Smooth muscle cell (in vitro differentiated cells): Measurements from ENCODE around the gene ZNF221. TPM values are rescaled to one million over a fixed set of nuclear protein-coding genes. Genes with fewer than 3 reads are reported as not detected.

Experiments used
- DNase-seq: peaks from one replicate; lab custom pipeline; 2025; ENCODE audit not compliant: unreplicated experiment; lab: John Stamatoyannopoulos, UW
- H2AFZ ChIP-seq: fragments of 200-600 bp; sonication (generic); 2 replicates; pipeline ENCODE4 v1.6.0; 2016; ENCODE audit warnings: antibody characterized with exemption, low read depth, mild to moderate bottlenecking
- H3F3A ChIP-seq: fragments of 200-600 bp; sonication (generic); 2 replicates; pipeline ENCODE4 v1.6.0; 2017; ENCODE audit warnings: antibody characterized with exemption, low read depth
- H3K27ac ChIP-seq: fragments of 200-600 bp; sonication (generic); 2 replicates; pipeline ENCODE4 v1.5.1; 2016; ENCODE audit warnings: low read depth, mild to moderate bottlenecking
- H3K27me3 ChIP-seq: fragments of 200-600 bp; sonication (generic); 2 replicates; pipeline ENCODE4 v1.6.1; 2016; ENCODE audit warnings: low read depth, mild to moderate bottlenecking
- H3K36me3 ChIP-seq: fragments of 200-600 bp; sonication (generic); 2 replicates; pipeline ENCODE4 v1.5.1; 2016; ENCODE audit warnings: low read depth
- H3K4me1 ChIP-seq: fragments of 200-600 bp; sonication (generic); 2 replicates; pipeline ENCODE4 v1.5.1; 2016; ENCODE audit warnings: low read depth
- H3K4me2 ChIP-seq: fragments of 200-600 bp; sonication (generic); 2 replicates; pipeline ENCODE4 v1.6.0; 2016; ENCODE audit warnings: mild to moderate bottlenecking
- H3K4me3 ChIP-seq: fragments of 200-600 bp; sonication (generic); 2 replicates; pipeline ENCODE4 v1.5.1; 2016; ENCODE audit warnings: mild to moderate bottlenecking
- H3K79me2 ChIP-seq: fragments of 200-600 bp; sonication (generic); 2 replicates; pipeline ENCODE4 v1.6.0; 2016; ENCODE audit warnings: low read depth, mild to moderate bottlenecking
- H3K9ac ChIP-seq: fragments of 200-600 bp; sonication (generic); 2 replicates; pipeline ENCODE4 v1.6.0; 2016; ENCODE audit warnings: low read depth
- H3K9me3 ChIP-seq: fragments of 200-600 bp; sonication (generic); replicated peaks from 2 replicates; pipeline ENCODE4 v1.5.1; 2016; ENCODE audit warnings: low read depth
- H4K20me1 ChIP-seq: fragments of 200-600 bp; sonication (generic); 2 replicates; pipeline ENCODE4 v1.6.0; 2016; ENCODE audit warnings: low read depth
- WGBS: methylation state at CpG from one replicate; pipeline ENCODE4 v1.1.7; 2016; ENCODE audit warnings: low lambda C conversion rate; 5-methylcytosine and 5-hydroxymethylcytosine counted together
- polyA plus RNA-seq: library from polyadenylated mRNA; unstranded; fragments of >200 nt; fragmentation: Nextera tagmentation; extraction: Ambion mirVana; gene quantifications from 2 replicates; pipeline ENCODE4 v1.2.1, GENCODE V29; 2016
- total RNA-seq: library from RNA; depleted of rRNA; stranded (reverse); fragments of >200 nt; gene quantifications from 2 replicates; pipeline ENCODE4 v1.2.3, GENCODE V29; 2014
- TF ChIP-seq, protein P1 (sequence below): fragments of 200-600 bp; sonication (generic); IDR thresholded peaks from 2 replicates; pipeline ENCODE4 v1.5.1; 2017; ENCODE audit warnings: borderline replicate concordance, mild to moderate bottlenecking, antibody characterized with exemption; ENCODE audit not compliant: insufficient read depth, poor library complexity, severe bottlenecking

The ZNF221 gene
- total and polyA plus RNA-seq, 2 experiments from 2014 or later = 1.3 to 6.6 TPM

GRCh38 chr19:43956827-43957226 lies 5.8 kb downstream of the ZNF221 start:
- WGBS = 96% methylated on average over 3 of the region's 3 CpGs

GRCh38 chr19:43957891-43958290 lies 6.9 kb downstream of the ZNF221 start:
- no peak overlapping the region for H3K4me2 ChIP-seq
- WGBS = 96% methylated on average over 3 of the region's 3 CpGs

More at GRCh38 chr19:43956827-43957226, 5.8 kb downstream of the ZNF221 start:
- Histone ChIP-seq H3K79me2 (peaks cover 9% of the 10 kb centered on the region), H3K27ac (no peak overlapping the region), H3K36me3 (peaks cover 7% of the 10 kb centered on the region), H4K20me1 (no peaks in the 10 kb centered on the region), H3K4me3 (no peak overlapping the region), H3K27me3 (no peaks in the 10 kb centered on the region), H3K9me3 (no peaks in the 10 kb centered on the region), H3K4me2 (no peak overlapping the region), H3K4me1 (no peaks in the 10 kb centered on the region), H2AFZ (no peak overlapping the region), H3F3A (no peaks in the 10 kb centered on the region), H3K9ac (no peak overlapping the region)
- TF ChIP-seq, protein P1, sequence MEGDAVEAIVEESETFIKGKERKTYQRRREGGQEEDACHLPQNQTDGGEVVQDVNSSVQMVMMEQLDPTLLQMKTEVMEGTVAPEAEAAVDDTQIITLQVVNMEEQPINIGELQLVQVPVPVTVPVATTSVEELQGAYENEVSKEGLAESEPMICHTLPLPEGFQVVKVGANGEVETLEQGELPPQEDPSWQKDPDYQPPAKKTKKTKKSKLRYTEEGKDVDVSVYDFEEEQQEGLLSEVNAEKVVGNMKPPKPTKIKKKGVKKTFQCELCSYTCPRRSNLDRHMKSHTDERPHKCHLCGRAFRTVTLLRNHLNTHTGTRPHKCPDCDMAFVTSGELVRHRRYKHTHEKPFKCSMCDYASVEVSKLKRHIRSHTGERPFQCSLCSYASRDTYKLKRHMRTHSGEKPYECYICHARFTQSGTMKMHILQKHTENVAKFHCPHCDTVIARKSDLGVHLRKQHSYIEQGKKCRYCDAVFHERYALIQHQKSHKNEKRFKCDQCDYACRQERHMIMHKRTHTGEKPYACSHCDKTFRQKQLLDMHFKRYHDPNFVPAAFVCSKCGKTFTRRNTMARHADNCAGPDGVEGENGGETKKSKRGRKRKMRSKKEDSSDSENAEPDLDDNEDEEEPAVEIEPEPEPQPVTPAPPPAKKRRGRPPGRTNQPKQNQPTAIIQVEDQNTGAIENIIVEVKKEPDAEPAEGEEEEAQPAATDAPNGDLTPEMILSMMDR = no peak
- DNase-seq = no peak

GRCh38 chr19:43960411-43960810 lies 9.4 kb downstream of the ZNF221 start:
- H3K4me2 ChIP-seq = no peak overlapping the region
- peaks cover 23% of the 10 kb centered on the region for H3K9me3 ChIP-seq
- DNase-seq = no peak
- no peak overlapping the region for H3K9ac ChIP-seq
- no peak overlapping the region for H2AFZ ChIP-seq
- H4K20me1 ChIP-seq = no peaks in the 10 kb centered on the region
- H3K79me2 ChIP-seq = peaks cover 4% of the 10 kb centered on the region
- H3F3A ChIP-seq = no peaks in the 10 kb centered on the region
- peaks cover 41% of the 10 kb centered on the region for H3K36me3 ChIP-seq
- WGBS = 71% methylated on average over 4 of the region's 4 CpGs
- no peak overlapping the region for H3K27ac ChIP-seq
- no peaks in the 10 kb centered on the region for H3K27me3 ChIP-seq
- H3K4me3 ChIP-seq = no peak overlapping the region
- H3K4me1 ChIP-seq = no peaks in the 10 kb centered on the region
- TF ChIP-seq, protein P1 = no peak

More at GRCh38 chr19:43957891-43958290, 6.9 kb downstream of the ZNF221 start:
- H3K4me3 ChIP-seq = no peak overlapping the region
- H3K79me2 ChIP-seq = peaks cover 4% of the 10 kb centered on the region
- no peaks in the 10 kb centered on the region for H3K27me3 ChIP-seq
- H4K20me1 ChIP-seq = no peaks in the 10 kb centered on the region
- H3F3A ChIP-seq = no peaks in the 10 kb centered on the region
- H3K9ac ChIP-seq = no peak overlapping the region
- H3K4me1 ChIP-seq = no peaks in the 10 kb centered on the region
- TF ChIP-seq, protein P1 = no peak
- H3K27ac ChIP-seq = no peak overlapping the region
- no peak for DNase-seq
- peaks cover 17% of the 10 kb centered on the region for H3K36me3 ChIP-seq
- no peak overlapping the region for H2AFZ ChIP-seq
- no peaks in the 10 kb centered on the region for H3K9me3 ChIP-seq

DNA sequence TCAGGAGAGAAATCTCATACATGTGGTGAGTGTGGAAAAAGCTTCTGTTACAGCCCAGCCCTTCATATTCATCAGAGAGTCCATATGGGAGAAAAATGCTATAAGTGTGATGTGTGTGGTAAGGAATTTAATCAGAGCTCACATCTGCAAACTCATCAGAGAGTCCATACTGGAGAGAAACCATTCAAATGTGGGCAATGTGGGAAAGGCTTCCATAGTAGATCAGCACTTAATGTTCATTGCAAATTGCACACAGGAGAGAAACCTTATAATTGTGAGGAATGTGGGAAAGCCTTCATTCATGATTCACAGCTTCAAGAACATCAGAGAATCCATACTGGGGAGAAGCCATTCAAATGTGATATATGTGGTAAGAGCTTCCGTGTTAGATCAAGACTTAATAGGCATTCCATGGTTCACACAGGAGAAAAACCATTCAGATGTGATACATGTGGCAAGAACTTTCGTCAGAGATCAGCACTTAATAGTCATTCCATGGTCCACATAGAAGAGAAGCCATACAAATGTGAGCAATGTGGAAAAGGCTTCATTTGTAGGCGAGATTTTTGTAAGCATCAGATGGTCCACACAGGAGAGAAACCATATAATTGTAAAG lies 15.2 kb downstream of the ZNF221 start:
- no peaks in the 10 kb centered on the region for H3K79me2 ChIP-seq
- no peaks in the 10 kb centered on the region for H3F3A ChIP-seq
- H3K4me2 ChIP-seq = no peak overlapping the region
- no peaks in the 10 kb centered on the region for H4K20me1 ChIP-seq
- H3K36me3 ChIP-seq = peaks cover 88% of the 10 kb centered on the region
- H3K4me1 ChIP-seq = no peaks in the 10 kb centered on the region
- no peak overlapping the region for H3K9ac ChIP-seq
- peaks cover 76% of the 10 kb centered on the region for H3K9me3 ChIP-seq
- no peak overlapping the region for H3K4me3 ChIP-seq
- WGBS = 97% methylated on average over 3 of the region's 3 CpGs
- no peak overlapping the region for H3K27ac ChIP-seq
- H3K27me3 ChIP-seq = no peaks in the 10 kb centered on the region
- DNase-seq = no peak
- TF ChIP-seq, protein P1 = no peak
- H2AFZ ChIP-seq = no peak overlapping the region
